H9 (cell line): Measurements from ENCODE around the gene PLEK. TPM values are rescaled to one million over a fixed set of nuclear protein-coding genes. Genes with fewer than 3 reads are reported as not detected.

Experiments used
- DNase-seq: peaks from one replicate; pipeline ENCODE4 v3.0.0-alpha.2; 2017
- H2AFZ ChIP-seq: one replicate; pipeline ENCODE4 v1.6.1; 2013; ENCODE audit warnings: mild to moderate bottlenecking, low read length, control low read depth, moderate library complexity
- H2AK5ac ChIP-seq: 2 replicates; pipeline ENCODE4 v1.6.1; 2013; ENCODE audit warnings: low read length, control low read depth, mixed read lengths; ENCODE audit not compliant: insufficient read length
- H2BK120ac ChIP-seq: one replicate; pipeline ENCODE4 v1.6.1; 2013; ENCODE audit warnings: low read depth, mild to moderate bottlenecking, low read length, control low read depth, inconsistent platforms; ENCODE audit not compliant: poor library complexity, severe bottlenecking
- H2BK12ac ChIP-seq: 2 replicates; pipeline ENCODE4 v1.6.1; 2013; ENCODE audit warnings: low read length, control low read depth, mixed read lengths, low read depth; ENCODE audit not compliant: insufficient read length
- H2BK15ac ChIP-seq: 2 replicates; pipeline ENCODE4 v1.6.1; 2013; ENCODE audit warnings: low read depth, low read length, control low read depth
- H2BK20ac ChIP-seq: one replicate; pipeline ENCODE4 v1.6.1; 2013; ENCODE audit warnings: low read depth, mild to moderate bottlenecking, low read length, control low read depth, inconsistent platforms; ENCODE audit not compliant: poor library complexity, severe bottlenecking
- H2BK5ac ChIP-seq: 2 replicates; pipeline ENCODE4 v1.6.1; 2013; ENCODE audit warnings: low read length, control low read depth, mixed read lengths; ENCODE audit not compliant: insufficient read length
- H3K14ac ChIP-seq: 2 replicates; pipeline ENCODE4 v1.6.1; 2013; ENCODE audit warnings: low read length, control low read depth; ENCODE audit not compliant: insufficient read depth
- H3K18ac ChIP-seq: 2 replicates; pipeline ENCODE4 v1.6.1; 2013; ENCODE audit warnings: low read depth, mild to moderate bottlenecking, mixed read lengths, low read length, control low read depth; ENCODE audit not compliant: insufficient read length
- H3K23ac ChIP-seq: 2 replicates; pipeline ENCODE4 v1.6.1; 2013; ENCODE audit warnings: low read length, control low read depth, mixed read lengths, low read depth; ENCODE audit not compliant: insufficient read length
- H3K23me2 ChIP-seq: 2 replicates; pipeline ENCODE4 v1.6.1; 2013; ENCODE audit warnings: low read depth, mild to moderate bottlenecking, mixed read lengths, low read length, control low read depth; ENCODE audit not compliant: insufficient read length, poor library complexity, severe bottlenecking
- H3K27ac ChIP-seq: 2 replicates; pipeline ENCODE4 v1.5.1; 2013; ENCODE audit warnings: low read length, control low read depth, mixed read lengths, low read depth; ENCODE audit not compliant: insufficient read length
- H3K27me3 ChIP-seq: 2 replicates; pipeline ENCODE4 v1.6.1; 2013; ENCODE audit warnings: low read length, control low read depth, inconsistent platforms; ENCODE audit not compliant: insufficient read depth
- H3K4ac ChIP-seq: 2 replicates; pipeline ENCODE4 v1.6.1; 2013; ENCODE audit warnings: low read depth, mild to moderate bottlenecking, control low read depth, inconsistent platforms, low read length, moderate library complexity
- H3K4me1 ChIP-seq: 2 replicates; pipeline ENCODE4 v1.6.1; 2013; ENCODE audit warnings: low read length, control low read depth, inconsistent platforms; ENCODE audit not compliant: insufficient read depth
- H3K4me2 ChIP-seq: 2 replicates; pipeline ENCODE4 v1.6.1; 2013; ENCODE audit warnings: low read length, control low read depth, mixed read lengths; ENCODE audit not compliant: insufficient read length, insufficient read depth
- H3K56ac ChIP-seq: 2 replicates; pipeline ENCODE4 v1.6.1; 2013; ENCODE audit warnings: low read depth, mild to moderate bottlenecking, mixed read lengths, low read length, control low read depth; ENCODE audit not compliant: insufficient read length
- H3K79me1 ChIP-seq: 2 replicates; pipeline ENCODE4 v1.6.1; 2013; ENCODE audit warnings: low read depth, mild to moderate bottlenecking, moderate library complexity, low read length, control low read depth, inconsistent platforms; ENCODE audit not compliant: insufficient read depth, poor library complexity, severe bottlenecking
- H3K79me2 ChIP-seq: 2 replicates; pipeline ENCODE4 v1.6.1; 2013; ENCODE audit warnings: low read length, control low read depth, inconsistent platforms; ENCODE audit not compliant: insufficient read depth
- H3K9ac ChIP-seq: 2 replicates; pipeline ENCODE4 v1.6.1; 2013; ENCODE audit warnings: low read length, control low read depth, mixed read lengths; ENCODE audit not compliant: insufficient read length; ENCODE audit errors: extremely low read depth
- H3K9me3 ChIP-seq: one replicate; pipeline ENCODE4 v1.6.1; 2013; ENCODE audit warnings: low read depth, low read length, inconsistent platforms; ENCODE audit not compliant: control insufficient read depth
- H3T11ph ChIP-seq: one replicate; pipeline ENCODE4 v1.6.1; 2013; ENCODE audit warnings: mild to moderate bottlenecking, low read length, control low read depth, inconsistent platforms
- H4K20me1 ChIP-seq: one replicate; pipeline ENCODE4 v1.6.1; 2013; ENCODE audit not compliant: control insufficient read depth, insufficient read length, insufficient read depth
- H4K5ac ChIP-seq: 2 replicates; pipeline ENCODE4 v1.6.1; 2013; ENCODE audit warnings: low read depth, mild to moderate bottlenecking, mixed read lengths, low read length, control low read depth; ENCODE audit not compliant: insufficient read length
- H4K8ac ChIP-seq: replicated peaks from 2 replicates; pipeline ENCODE4 v1.6.1; 2013; ENCODE audit warnings: low read length, control low read depth, mixed read lengths, low read depth; ENCODE audit not compliant: insufficient read length
- H4K91ac ChIP-seq: 2 replicates; pipeline ENCODE4 v1.6.1; 2013; ENCODE audit warnings: low read depth, mild to moderate bottlenecking, moderate library complexity, mixed read lengths, low read length, control low read depth; ENCODE audit not compliant: insufficient read length
- H3K27ac Mint-ChIP-seq, 3 experiments: 2 replicates in 2 of 3; 3 replicates in 1 of 3; pipeline ENCODE4 v1.8.0; 2020 to 2021; ENCODE audit warnings: mixed read lengths in 3 of 3, mild to moderate bottlenecking in 1 of 3, moderate library complexity in 1 of 3
- H3K27me3 Mint-ChIP-seq: 2 replicates; pipeline ENCODE4 v1.8.0; 2021; ENCODE audit warnings: low read depth, mild to moderate bottlenecking, moderate library complexity, mixed read lengths
- H3K36me3 Mint-ChIP-seq, 3 experiments: 2 replicates in 2 of 3; 3 replicates in 1 of 3; pipeline ENCODE4 v1.8.0; 2020 to 2021; ENCODE audit warnings: low read depth in 3 of 3, mixed read lengths in 3 of 3; ENCODE audit not compliant: insufficient read depth in 1 of 3
- H3K4me1 Mint-ChIP-seq, 2 experiments: 2 replicates each; pipeline ENCODE4 v1.8.0; 2020; ENCODE audit warnings: mixed read lengths in 2 of 2
- H3K4me3 Mint-ChIP-seq, 2 experiments: 2 replicates in 1 of 2; 3 replicates in 1 of 2; pipeline ENCODE4 v1.8.0; 2020 to 2021; ENCODE audit warnings: mild to moderate bottlenecking in 2 of 2, mixed read lengths in 2 of 2, moderate library complexity in 1 of 2
- H3K9me3 Mint-ChIP-seq, 2 experiments: 2 replicates in 1 of 2; 3 replicates in 1 of 2; pipeline ENCODE4 v1.8.0; 2020; ENCODE audit warnings: mild to moderate bottlenecking in 2 of 2, mixed read lengths in 2 of 2, moderate library complexity in 1 of 2
- WGBS: extraction: QIAGEN DNeasy Blood & Tissue Kit; methylation state at CpG from one replicate; pipeline ENCODE4 v1.1.7; 2013; ENCODE audit warnings: missing lambda C conversion rate, low lambda C conversion rate, mixed read lengths; ENCODE audit not compliant: insufficient read length; ENCODE audit errors: extremely low coverage; 5-methylcytosine and 5-hydroxymethylcytosine counted together
- total RNA-seq: library from RNA; stranded (reverse); gene quantifications from 2 replicates; pipeline ENCODE4 v1.2.1, GENCODE V29; 2021
- TF ChIP-seq, protein P1 (sequence below): fragments of 200-600 bp; sonication (generic); conservative IDR thresholded peaks from 3 replicates; pipeline ENCODE4 v1.8.0; 2021; ENCODE audit warnings: antibody characterized with exemption, mild to moderate bottlenecking

PLEK gene
- total RNA-seq, 1 experiment from 2014 or later: not detected

DNA sequence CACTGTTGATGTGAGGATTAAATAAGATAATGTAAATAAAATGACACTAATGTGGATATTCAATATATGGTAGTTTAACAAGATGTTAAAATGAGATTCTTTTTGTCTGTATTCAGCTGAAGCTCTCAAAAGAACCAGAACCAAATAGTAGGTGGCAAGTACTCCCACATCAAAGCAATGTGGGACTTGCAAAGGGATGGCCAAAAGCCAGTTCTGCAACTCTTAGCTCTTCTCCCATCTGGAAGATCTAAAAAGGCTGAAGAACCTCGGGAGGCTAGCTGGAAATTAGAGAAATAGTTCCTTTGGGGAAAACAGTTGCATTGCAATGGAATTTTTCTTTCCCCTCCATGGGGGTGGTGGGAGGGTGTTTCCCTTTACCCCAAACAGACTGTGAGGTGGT lies 53.3 kb downstream of the PLEK start:
- H3K4me2 ChIP-seq: no peak overlapping the region
- H4K20me1 ChIP-seq: no peaks in the 10 kb centered on the region
- H2BK120ac ChIP-seq: no peak overlapping the region
- no peak overlapping the region for H3K56ac ChIP-seq
- H4K8ac ChIP-seq: no peak overlapping the region
- no peaks in the 10 kb centered on the region for H3K9me3 ChIP-seq
- Mint-ChIP-seq H3K27me3 (no peaks in the 10 kb centered on the region), H3K36me3 (no peaks in the 10 kb centered on the region; a peak in 1 of 7 replicates), H3K9me3 (no peaks in the 10 kb centered on the region), H3K4me1 (peaks cover 28 to 33% of the 10 kb centered on the region in 2 experiments), H3K4me3 (no peak overlapping the region), H3K27ac (no peak overlapping the region)
- no peak overlapping the region for H3K23ac ChIP-seq
- H2BK12ac ChIP-seq: no peak overlapping the region
- H2AK5ac ChIP-seq: no peak overlapping the region
- H4K5ac ChIP-seq: no peak overlapping the region
- no peaks in the 10 kb centered on the region for H3K79me1 ChIP-seq
- no peak overlapping the region for H3T11ph ChIP-seq
- WGBS: no CpG with 5 or more reads among the region's 1 CpG
- H3K27ac ChIP-seq: no peak overlapping the region
- no peak for DNase-seq
- H2BK5ac ChIP-seq: no peak overlapping the region
- H3K79me2 ChIP-seq: no peaks in the 10 kb centered on the region
- peaks cover 3% of the 10 kb centered on the region; the same call in 1 of the 2 replicates for H3K4me1 ChIP-seq
- TF ChIP-seq, protein P1, sequence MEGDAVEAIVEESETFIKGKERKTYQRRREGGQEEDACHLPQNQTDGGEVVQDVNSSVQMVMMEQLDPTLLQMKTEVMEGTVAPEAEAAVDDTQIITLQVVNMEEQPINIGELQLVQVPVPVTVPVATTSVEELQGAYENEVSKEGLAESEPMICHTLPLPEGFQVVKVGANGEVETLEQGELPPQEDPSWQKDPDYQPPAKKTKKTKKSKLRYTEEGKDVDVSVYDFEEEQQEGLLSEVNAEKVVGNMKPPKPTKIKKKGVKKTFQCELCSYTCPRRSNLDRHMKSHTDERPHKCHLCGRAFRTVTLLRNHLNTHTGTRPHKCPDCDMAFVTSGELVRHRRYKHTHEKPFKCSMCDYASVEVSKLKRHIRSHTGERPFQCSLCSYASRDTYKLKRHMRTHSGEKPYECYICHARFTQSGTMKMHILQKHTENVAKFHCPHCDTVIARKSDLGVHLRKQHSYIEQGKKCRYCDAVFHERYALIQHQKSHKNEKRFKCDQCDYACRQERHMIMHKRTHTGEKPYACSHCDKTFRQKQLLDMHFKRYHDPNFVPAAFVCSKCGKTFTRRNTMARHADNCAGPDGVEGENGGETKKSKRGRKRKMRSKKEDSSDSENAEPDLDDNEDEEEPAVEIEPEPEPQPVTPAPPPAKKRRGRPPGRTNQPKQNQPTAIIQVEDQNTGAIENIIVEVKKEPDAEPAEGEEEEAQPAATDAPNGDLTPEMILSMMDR: no peak
- no peak overlapping the region for H2BK20ac ChIP-seq
- no peak overlapping the region for H3K9ac ChIP-seq
- H3K14ac ChIP-seq: no peak overlapping the region
- H3K4ac ChIP-seq: no peak overlapping the region
- H3K23me2 ChIP-seq: no peaks in the 10 kb centered on the region
- no peak overlapping the region for H4K91ac ChIP-seq
- H3K27me3 ChIP-seq: no peaks in the 10 kb centered on the region
- no peak overlapping the region for H2AFZ ChIP-seq
- H2BK15ac ChIP-seq: no peak overlapping the region
- H3K18ac ChIP-seq: no peak overlapping the region
